Vein endothelial cell (primary cell): ENCODE results near the gene HRC. TPM values are rescaled to one million over a fixed set of nuclear protein-coding genes. Genes with fewer than 3 reads are reported as not detected.

Source experiments
- total RNA-seq: library from RNA; depleted of rRNA; stranded (reverse); fragments of >200 nt; gene quantifications from 2 replicates; pipeline ENCODE4 v1.2.3, GENCODE V29; 2012

HRC gene
- total RNA-seq, result not detected in 2 replicates

GRCh38 chr19:49155005-49155819 lies at the start of gene HRC:
Gene HRC, minus strand, starts transcription at chr19:49155396. Its CDS starts 159 bp downstream, at chr19:49155237.

GRCh38 chr19:49157445-49158224 lies 2.4 kb upstream of the HRC start, which contains the start of gene TRPM4:
Gene TRPM4, plus strand, starts transcription at chr19:49157792. Its CDS starts 75 bp downstream, at chr19:49157867.

GRCh38 chr19:49119411-49120324 lies 35.5 kb downstream of the HRC start, which contains the start of gene PPFIA3:
Gene PPFIA3, plus strand, starts transcription at chr19:49119544. Its CDS starts 8,330 bp downstream, at chr19:49127874.

GRCh38 chr19:49118565-49119410 lies 36.4 kb downstream of the HRC start, which contains the start of gene C19orf73:
Gene C19orf73, minus strand, starts transcription at chr19:49119143. Its CDS starts 121 bp downstream, at chr19:49119022.

GRCh38 chr19:49113762-49114629 lies 41.2 kb downstream of the HRC start, which contains the start of gene LIN7B:
Gene LIN7B, plus strand, starts transcription at chr19:49114370. Its CDS starts 35 bp downstream, at chr19:49114405.

Other genes with a start within 250 kb of the HRC start
- gene DHDH, start 221.7 kb downstream of the HRC start, total RNA-seq, result not detected in 2 replicates
- 78.0 and 157 TPM in 2 replicates for gene BAX, start 200.5 kb downstream of the HRC start, total RNA-seq
- gene FTL, start 190.1 kb downstream of the HRC start, total RNA-seq, result 1,333 and 1,656 TPM in 2 replicates
- gene GYS1, start 162.1 kb downstream of the HRC start, total RNA-seq, result 48.0 and 49.0 TPM in 2 replicates
- gene RUVBL2, start 161.5 kb downstream of the HRC start, total RNA-seq, result 210 and 250 TPM in 2 replicates
- 0.48 TPM in 1 of 2 replicates, not detected in the other for gene LHB, start 138.3 kb downstream of the HRC start, total RNA-seq
- not detected in 2 replicates for gene CGB3, start 131.1 kb downstream of the HRC start, total RNA-seq
- gene CGB2, start 123.5 kb downstream of the HRC start, total RNA-seq, result not detected in 2 replicates
- not detected in 2 replicates for gene CGB1, start 118.5 kb downstream of the HRC start, total RNA-seq
- gene CGB5, start 111.5 kb downstream of the HRC start, total RNA-seq, result not detected in 2 replicates
- not detected in 2 replicates for gene CGB8, start 106.3 kb downstream of the HRC start, total RNA-seq
- 0.10 TPM in 1 of 2 replicates, not detected in the other for gene CGB7, start 97.6 kb downstream of the HRC start, total RNA-seq
- not detected in 2 replicates for gene NTF4, start 90.6 kb downstream of the HRC start, total RNA-seq
- gene KCNA7, start 82.7 kb downstream of the HRC start, total RNA-seq, result not detected in 2 replicates
- gene SNRNP70, start 69.9 kb downstream of the HRC start, total RNA-seq, result 143 and 171 TPM in 2 replicates
- gene LIN7B, start 41.0 kb downstream of the HRC start, total RNA-seq, result 0.76 and 2.6 TPM in 2 replicates
- 0.48 TPM in 1 of 2 replicates, not detected in the other for gene C19orf73, start 36.3 kb downstream of the HRC start, total RNA-seq
- gene PPFIA3, start 35.9 kb downstream of the HRC start, total RNA-seq, result 2.8 and 4.9 TPM in 2 replicates
- gene TRPM4, start 2.4 kb upstream of the HRC start, total RNA-seq, result 19.7 and 33.6 TPM in 2 replicates
- 0.96 and 0.98 TPM in 2 replicates for gene SLC6A16, start 169.8 kb upstream of the HRC start, total RNA-seq
- not detected in 2 replicates for gene CD37, start 180.0 kb upstream of the HRC start, total RNA-seq
- 69.8 and 95.7 TPM in 2 replicates for gene TEAD2, start 207.0 kb upstream of the HRC start, total RNA-seq
- gene DKKL1, start 208.5 kb upstream of the HRC start, total RNA-seq, result 0.98 TPM in 1 of 2 replicates, not detected in the other
- not detected in 2 replicates for gene KASH5, start 232.9 kb upstream of the HRC start, total RNA-seq